Lower leg skin (tissue), 3 donors: ENCODE data around the gene CCT4.

Source experiments
- CTCF ChIP-seq, 3 donors: fragments of 450-650 bp; IDR thresholded peaks; one replicate each; pipeline ENCODE4 v1.5.1; 2016; ENCODE audit warnings: antibody characterized with exemption in 3 of 3, mild to moderate bottlenecking in 3 of 3, moderate library complexity in 2 of 3
- POLR2A ChIP-seq, 2 donors: fragments of 450-650 bp; IDR thresholded peaks; one replicate each; pipeline ENCODE4 v1.6.1; 2016 to 2017; ENCODE audit warnings: antibody characterized with exemption in 2 of 2, mild to moderate bottlenecking in 1 of 2, moderate library complexity in 1 of 2

- TF ChIP-seq CTCF (IDR thresholded peaks at IDR 0.05) (no peak), POLR2A (IDR thresholded peaks at IDR 0.05) (no peak)
These were observed 40.5 kb upstream of the CCT4 start for GRCh38 chr2:61928826-61929461.
